K562 (cell line): ENCODE results near the gene ATP8B4. TPM values are rescaled to one million over a fixed set of nuclear protein-coding genes. Genes with fewer than 3 reads are reported as not detected.

Experiments
- CC2D1A ChIP-seq: fragments of 450-650 bp; IDR thresholded peaks from 2 replicates; pipeline ENCODE4 v1.6.1; 2017; ENCODE audit warnings: mild to moderate bottlenecking
- POLR2G ChIP-seq: fragments of 200-400 bp; formaldehyde crosslinking; IDR thresholded peaks from 2 replicates; pipeline ENCODE4 v1.6.1; 2017; ENCODE audit warnings: low read depth, mild to moderate bottlenecking, antibody characterized with exemption, low read length, moderate library complexity
- RAD21 ChIP-seq, 2 experiments: fragments of 250-450 bp in 1 of 2; fragments of 450-650 bp in 1 of 2; sonication (Bioruptor Pico) in 1 of 2; formaldehyde crosslinking in 1 of 2; IDR thresholded peaks in 1 of 2; conservative IDR thresholded peaks in 1 of 2; 2 replicates each; pipeline versions ENCODE4 v1.4.0 to v1.8.0; 2020 to 2022; ENCODE audit warnings: mild to moderate bottlenecking in 2 of 2, moderate library complexity in 1 of 2
- SMC3 ChIP-seq: conservative IDR thresholded peaks from 2 replicates; pipeline ENCODE4 v1.6.1; 2011; ENCODE audit warnings: low read depth, low read length, improper control_type of control experiment; ENCODE audit not compliant: insufficient read depth
- WHSC1 ChIP-seq: IDR thresholded peaks from one replicate; pipeline ENCODE4 v1.6.1; 2012; ENCODE audit warnings: low read length, control low read depth, inconsistent platforms
- polyA plus RNA-seq, 8 experiments: library from polyadenylated mRNA; depleted of rRNA in 4 of 8; stranded (reverse) in 5 of 8; unstranded in 3 of 8; fragments of >200 nt; fragmentation: Nextera tagmentation in 2 of 8; fragmentation: Illumina TruSeq in 1 of 8; extraction: Ambion mirVana in 2 of 8; extraction: Trizol in 1 of 8; gene quantifications; 2 replicates each; pipeline versions ENCODE4 v1.2.1 to v1.2.3, GENCODE V29; 2011 to 2014; ENCODE audit warnings: inconsistent platforms in 1 of 8, missing spikeins in 1 of 8
- total RNA-seq, 7 experiments: library from RNA; depleted of rRNA in 6 of 7; stranded (reverse); fragments of >200 nt in 6 of 7; fragmentation: Illumina TruSeq in 2 of 7; extraction: Trizol in 2 of 7; gene quantifications; 2 replicates each; pipeline versions ENCODE4 v1.2.1 to v1.2.3, GENCODE V29; 2011 to 2021; ENCODE audit warnings: low replicate concordance in 1 of 7
- TF ChIP-seq, protein P1 (sequence below): fragments of 450-650 bp; formaldehyde crosslinking; IDR thresholded peaks from 2 replicates; pipeline ENCODE4 v1.4.0; 2020; ENCODE audit warnings: mild to moderate bottlenecking, mixed read lengths
- TF ChIP-seq, protein P2 (sequence below): sonication (generic); formaldehyde crosslinking; IDR thresholded peaks from 2 replicates; pipeline ENCODE4 v1.8.1; 2022; ENCODE audit warnings: missing genetic modification reagents
- TF ChIP-seq, protein P3 (sequence below): fragments of 250-450 bp; sonication (Bioruptor Pico); IDR thresholded peaks from 2 replicates; pipeline ENCODE4 v1.5.0; 2022; ENCODE audit warnings: mild to moderate bottlenecking
- TF ChIP-seq, protein P4 (sequence below): fragments of 450-650 bp; formaldehyde crosslinking; IDR thresholded peaks from 2 replicates; pipeline ENCODE4 v1.4.0; 2020; ENCODE audit warnings: mild to moderate bottlenecking, moderate library complexity
- TF ChIP-seq, protein P5 (sequence below), 2 experiments: fragments of 450-650 bp in 1 of 2; sonication (generic) in 1 of 2; formaldehyde crosslinking in 1 of 2; IDR thresholded peaks; 2 replicates each; pipeline versions ENCODE4 v1.7.1 to v1.9.0; 2016 to 2022; ENCODE audit warnings: inconsistent platforms in 1 of 2, mild to moderate bottlenecking in 1 of 2, missing genetic modification reagents in 1 of 2

ATP8B4 gene
- total and polyA plus RNA-seq, 9 of the 15 experiments (the other 6 are each of a cell fraction or from before 2014, with no cell fraction given), result 0.14 to 2.5 (median 0.44) TPM

DNA sequence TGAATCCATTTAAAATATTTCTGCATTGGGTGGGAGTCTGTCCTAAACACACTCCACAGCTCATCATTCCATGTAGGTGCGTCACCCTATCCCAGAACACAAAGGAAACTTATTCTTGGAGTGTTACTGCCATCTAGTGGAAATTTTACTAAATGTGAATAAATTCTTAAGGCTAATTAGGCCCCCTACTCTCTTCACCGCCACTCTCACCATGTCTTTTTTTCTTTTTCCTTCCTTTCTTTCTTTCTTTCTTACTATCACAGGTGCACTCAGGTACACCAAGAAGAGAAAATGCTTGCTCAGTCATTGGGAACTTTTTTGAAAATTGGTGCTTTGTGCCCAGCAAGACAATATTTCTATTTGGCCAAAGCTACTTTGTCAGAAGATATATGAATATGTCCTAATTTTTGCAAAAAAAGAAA lies 26.4 kb upstream of the ATP8B4 start (continued):
- TF ChIP-seq, protein P1, sequence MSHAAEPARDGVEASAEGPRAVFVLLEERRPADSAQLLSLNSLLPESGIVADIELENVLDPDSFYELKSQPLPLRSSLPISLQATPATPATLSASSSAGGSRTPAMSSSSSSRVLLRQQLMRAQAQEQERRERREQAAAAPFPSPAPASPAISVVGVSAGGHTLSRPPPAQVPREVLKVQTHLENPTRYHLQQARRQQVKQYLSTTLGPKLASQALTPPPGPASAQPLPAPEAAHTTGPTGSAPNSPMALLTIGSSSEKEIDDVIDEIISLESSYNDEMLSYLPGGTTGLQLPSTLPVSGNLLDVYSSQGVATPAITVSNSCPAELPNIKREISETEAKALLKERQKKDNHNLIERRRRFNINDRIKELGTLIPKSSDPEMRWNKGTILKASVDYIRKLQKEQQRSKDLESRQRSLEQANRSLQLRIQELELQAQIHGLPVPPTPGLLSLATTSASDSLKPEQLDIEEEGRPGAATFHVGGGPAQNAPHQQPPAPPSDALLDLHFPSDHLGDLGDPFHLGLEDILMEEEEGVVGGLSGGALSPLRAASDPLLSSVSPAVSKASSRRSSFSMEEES, result no peak
- TF ChIP-seq POLR2G (no peak), RAD21 (CRISPR knock-in tag; conservative IDR thresholded peaks at IDR 0.05 in 1 of 2, IDR thresholded peaks at IDR 0.05 in 1 of 2) (peak; percentile 84 to 88), WHSC1 (no peak), CC2D1A (0 out of 2 replicates have a peak, but pooled peaks have one; percentile 29), SMC3 (peak; percentile 4; the same call in 1 of the 2 replicates)
- TF ChIP-seq, protein P2, sequence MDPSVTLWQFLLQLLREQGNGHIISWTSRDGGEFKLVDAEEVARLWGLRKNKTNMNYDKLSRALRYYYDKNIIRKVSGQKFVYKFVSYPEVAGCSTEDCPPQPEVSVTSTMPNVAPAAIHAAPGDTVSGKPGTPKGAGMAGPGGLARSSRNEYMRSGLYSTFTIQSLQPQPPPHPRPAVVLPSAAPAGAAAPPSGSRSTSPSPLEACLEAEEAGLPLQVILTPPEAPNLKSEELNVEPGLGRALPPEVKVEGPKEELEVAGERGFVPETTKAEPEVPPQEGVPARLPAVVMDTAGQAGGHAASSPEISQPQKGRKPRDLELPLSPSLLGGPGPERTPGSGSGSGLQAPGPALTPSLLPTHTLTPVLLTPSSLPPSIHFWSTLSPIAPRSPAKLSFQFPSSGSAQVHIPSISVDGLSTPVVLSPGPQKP (CRISPR knock-in tag), result no peak
- TF ChIP-seq, protein P3, sequence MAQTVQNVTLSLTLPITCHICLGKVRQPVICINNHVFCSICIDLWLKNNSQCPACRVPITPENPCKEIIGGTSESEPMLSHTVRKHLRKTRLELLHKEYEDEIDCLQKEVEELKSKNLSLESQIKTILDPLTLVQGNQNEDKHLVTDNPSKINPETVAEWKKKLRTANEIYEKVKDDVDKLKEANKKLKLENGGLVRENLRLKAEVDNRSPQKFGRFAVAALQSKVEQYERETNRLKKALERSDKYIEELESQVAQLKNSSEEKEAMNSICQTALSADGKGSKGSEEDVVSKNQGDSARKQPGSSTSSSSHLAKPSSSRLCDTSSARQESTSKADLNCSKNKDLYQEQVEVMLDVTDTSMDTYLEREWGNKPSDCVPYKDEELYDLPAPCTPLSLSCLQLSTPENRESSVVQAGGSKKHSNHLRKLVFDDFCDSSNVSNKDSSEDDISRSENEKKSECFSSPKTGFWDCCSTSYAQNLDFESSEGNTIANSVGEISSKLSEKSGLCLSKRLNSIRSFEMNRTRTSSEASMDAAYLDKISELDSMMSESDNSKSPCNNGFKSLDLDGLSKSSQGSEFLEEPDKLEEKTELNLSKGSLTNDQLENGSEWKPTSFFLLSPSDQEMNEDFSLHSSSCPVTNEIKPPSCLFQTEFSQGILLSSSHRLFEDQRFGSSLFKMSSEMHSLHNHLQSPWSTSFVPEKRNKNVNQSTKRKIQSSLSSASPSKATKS (CRISPR knock-in tag), result no peak
- TF ChIP-seq, protein P4, sequence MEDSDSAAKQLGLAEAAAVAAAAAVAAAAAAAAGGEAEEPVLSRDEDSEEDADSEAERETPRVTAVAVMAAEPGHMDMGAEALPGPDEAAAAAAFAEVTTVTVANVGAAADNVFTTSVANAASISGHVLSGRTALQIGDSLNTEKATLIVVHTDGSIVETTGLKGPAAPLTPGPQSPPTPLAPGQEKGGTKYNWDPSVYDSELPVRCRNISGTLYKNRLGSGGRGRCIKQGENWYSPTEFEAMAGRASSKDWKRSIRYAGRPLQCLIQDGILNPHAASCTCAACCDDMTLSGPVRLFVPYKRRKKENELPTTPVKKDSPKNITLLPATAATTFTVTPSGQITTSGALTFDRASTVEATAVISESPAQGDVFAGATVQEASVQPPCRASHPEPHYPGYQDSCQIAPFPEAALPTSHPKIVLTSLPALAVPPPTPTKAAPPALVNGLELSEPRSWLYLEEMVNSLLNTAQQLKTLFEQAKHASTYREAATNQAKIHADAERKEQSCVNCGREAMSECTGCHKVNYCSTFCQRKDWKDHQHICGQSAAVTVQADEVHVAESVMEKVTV (CRISPR knock-in tag), result peak; percentile 55; the same call in 1 of the 2 replicates
- TF ChIP-seq, protein P5, sequence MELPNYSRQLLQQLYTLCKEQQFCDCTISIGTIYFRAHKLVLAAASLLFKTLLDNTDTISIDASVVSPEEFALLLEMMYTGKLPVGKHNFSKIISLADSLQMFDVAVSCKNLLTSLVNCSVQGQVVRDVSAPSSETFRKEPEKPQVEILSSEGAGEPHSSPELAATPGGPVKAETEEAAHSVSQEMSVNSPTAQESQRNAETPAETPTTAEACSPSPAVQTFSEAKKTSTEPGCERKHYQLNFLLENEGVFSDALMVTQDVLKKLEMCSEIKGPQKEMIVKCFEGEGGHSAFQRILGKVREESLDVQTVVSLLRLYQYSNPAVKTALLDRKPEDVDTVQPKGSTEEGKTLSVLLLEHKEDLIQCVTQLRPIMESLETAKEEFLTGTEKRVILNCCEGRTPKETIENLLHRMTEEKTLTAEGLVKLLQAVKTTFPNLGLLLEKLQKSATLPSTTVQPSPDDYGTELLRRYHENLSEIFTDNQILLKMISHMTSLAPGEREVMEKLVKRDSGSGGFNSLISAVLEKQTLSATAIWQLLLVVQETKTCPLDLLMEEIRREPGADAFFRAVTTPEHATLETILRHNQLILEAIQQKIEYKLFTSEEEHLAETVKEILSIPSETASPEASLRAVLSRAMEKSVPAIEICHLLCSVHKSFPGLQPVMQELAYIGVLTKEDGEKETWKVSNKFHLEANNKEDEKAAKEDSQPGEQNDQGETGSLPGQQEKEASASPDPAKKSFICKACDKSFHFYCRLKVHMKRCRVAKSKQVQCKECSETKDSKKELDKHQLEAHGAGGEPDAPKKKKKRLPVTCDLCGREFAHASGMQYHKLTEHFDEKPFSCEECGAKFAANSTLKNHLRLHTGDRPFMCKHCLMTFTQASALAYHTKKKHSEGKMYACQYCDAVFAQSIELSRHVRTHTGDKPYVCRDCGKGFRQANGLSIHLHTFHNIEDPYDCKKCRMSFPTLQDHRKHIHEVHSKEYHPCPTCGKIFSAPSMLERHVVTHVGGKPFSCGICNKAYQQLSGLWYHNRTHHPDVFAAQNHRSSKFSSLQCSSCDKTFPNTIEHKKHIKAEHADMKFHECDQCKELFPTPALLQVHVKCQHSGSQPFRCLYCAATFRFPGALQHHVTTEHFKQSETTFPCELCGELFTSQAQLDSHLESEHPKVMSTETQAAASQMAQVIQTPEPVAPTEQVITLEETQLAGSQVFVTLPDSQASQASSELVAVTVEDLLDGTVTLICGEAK (IDR thresholded peaks at IDR 0.05), result no peak
- TF ChIP-seq, protein P5 (CRISPR knock-in tag; IDR thresholded peaks at IDR 0.05), result no peak
